Astrocyte of the hippocampus (primary cell): ENCODE results near the gene GDF2.

Experiments used
- DNase-seq: peaks from one replicate; pipeline ENCODE4 v3.0.0; 2011; ENCODE audit warnings: low read depth, low spot score

GDF2 gene

GRCh38 chr10:47311932-47312662, 10.2 kb upstream of the GDF2 start:
- DNase-seq, result peak; percentile 88

GRCh38 chr10:47312663-47312995, 9.6 kb upstream of the GDF2 start:
- DNase-seq, result no peak

GRCh38 chr10:47314416-47314970, 7.8 kb upstream of the GDF2 start:
- DNase-seq, result no peak

GRCh38 chr10:47315421-47315820, 6.8 kb upstream of the GDF2 start:
- peak; percentile 23 for DNase-seq

GRCh38 chr10:47316131-47316530, 6.1 kb upstream of the GDF2 start:
- DNase-seq, result no peak

GRCh38 chr10:47317251-47317650, 5.0 kb upstream of the GDF2 start:
- DNase-seq, result no peak

GRCh38 chr10:47318706-47319105, 3.5 kb upstream of the GDF2 start:
- no peak for DNase-seq

- no peak for DNase-seq
Measured at GRCh38 chr10:47319784-47320183, 2.5 kb upstream of the GDF2 start.

- no peak for DNase-seq
Measured at GRCh38 chr10:47320812-47321211, 1.4 kb upstream of the GDF2 start.

- no peak for DNase-seq
Measured at GRCh38 chr10:47321521-47322195, 596 bp upstream of the GDF2 start.

GRCh38 chr10:47323087-47323486, 833 bp downstream of the GDF2 start:
- no peak for DNase-seq

- DNase-seq, result no peak
Measured at GRCh38 chr10:47323636-47324296, 1.5 kb downstream of the GDF2 start.

GRCh38 chr10:47325303-47326291, 3.3 kb downstream of the GDF2 start:
- DNase-seq, result no peak

- DNase-seq, result no peak
Measured at GRCh38 chr10:47326306-47326926, 4.2 kb downstream of the GDF2 start.

- DNase-seq, result no peak
Measured at GRCh38 chr10:47326927-47327330, 4.7 kb downstream of the GDF2 start.

- no peak for DNase-seq
Measured at GRCh38 chr10:47329855-47330254, 7.6 kb downstream of the GDF2 start.

- DNase-seq, result no peak
Measured at GRCh38 chr10:47330366-47330765, 8.1 kb downstream of the GDF2 start.

GRCh38 chr10:47330804-47331203, 8.6 kb downstream of the GDF2 start:
- no peak for DNase-seq

- DNase-seq, result no peak
Measured at GRCh38 chr10:47331491-47331890, 9.2 kb downstream of the GDF2 start.

- DNase-seq, result no peak
Measured at GRCh38 chr10:47331954-47332353, 9.7 kb downstream of the GDF2 start.

GRCh38 chr10:47332371-47332770, 10.1 kb downstream of the GDF2 start:
- DNase-seq, result no peak
